ENCODE measurements around the gene TRAP1. TPM values are rescaled to one million over a fixed set of nuclear protein-coding genes. Genes with fewer than 3 reads are reported as not detected.

TRAP1 gene
- total RNA-seq, 2 donors from 2014 or later: 33.2 to 51.1 TPM

- ATAC-seq (ENCODE audit: insufficient number of reproducible peaks, low FRiP score, low read depth): no peak
- Histone ChIP-seq H3K27ac (no peak overlapping the region), H3K4me3 (no peak overlapping the region), H3K36me3 (peaks cover 74% of the 10 kb centered on the region), H3K9me3 (no peaks in the 10 kb centered on the region), H3K4me1 (ENCODE audit: control insufficient read depth in 1 of 2, low read depth in 2 of 2) (no peaks in the 10 kb centered on the region), H3K27me3 (replicated peaks; ENCODE audit: insufficient read depth) (no peaks in the 10 kb centered on the region)
- TF ChIP-seq CTCF (IDR thresholded peaks at IDR 0.05): no peak
- no peak for DNase-seq (ENCODE audit: low spot score)
Observed at GRCh38 chr16:3745751-3746355, 28.5 kb upstream of the TRAP1 start.

GRCh38 chr16:3744018-3744417, 26.7 kb upstream of the TRAP1 start:
- H3K27ac ChIP-seq: no peak overlapping the region
- H3K9me3 ChIP-seq: no peaks in the 10 kb centered on the region
- DNase-seq (ENCODE audit: low spot score) (no peak), ATAC-seq (ENCODE audit: insufficient number of reproducible peaks, low FRiP score, low read depth) (no peak)
- H3K36me3 ChIP-seq: peaks cover 89% of the 10 kb centered on the region
- H3K27me3 ChIP-seq (replicated peaks; ENCODE audit: insufficient read depth): no peaks in the 10 kb centered on the region
- no peaks in the 10 kb centered on the region for H3K4me1 ChIP-seq (ENCODE audit: control insufficient read depth in 1 of 2, low read depth in 2 of 2)
- no peak for TF ChIP-seq CTCF (IDR thresholded peaks at IDR 0.05)
- no peak overlapping the region for H3K4me3 ChIP-seq

DNA sequence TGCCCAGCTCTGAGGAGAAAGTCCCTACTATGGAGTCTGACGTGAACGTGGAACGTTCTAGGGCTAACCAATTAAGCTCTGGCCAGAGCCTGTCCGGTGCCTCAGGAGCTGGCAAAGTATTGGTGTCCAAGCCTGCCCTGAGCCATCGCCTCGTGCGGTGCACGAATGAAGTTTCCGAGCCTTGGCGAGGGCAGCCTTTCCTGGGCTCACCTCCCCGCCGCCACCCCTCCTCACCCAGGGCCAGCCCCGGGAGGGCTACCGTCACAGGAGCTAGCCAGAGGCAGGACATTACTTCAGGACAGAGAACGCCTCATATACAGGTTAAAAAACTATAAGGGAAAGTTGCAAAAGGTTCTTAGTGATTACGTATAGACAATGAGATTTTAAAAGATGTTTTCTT, 23.6 kb upstream of the TRAP1 start:
- Histone ChIP-seq H3K27me3 (replicated peaks; ENCODE audit: insufficient read depth) (no peaks in the 10 kb centered on the region), H3K9me3 (no peaks in the 10 kb centered on the region), H3K4me1 (ENCODE audit: control insufficient read depth in 1 of 2, low read depth in 2 of 2) (no peaks in the 10 kb centered on the region), H3K36me3 (peaks cover 93% of the 10 kb centered on the region), H3K27ac (no peak overlapping the region), H3K4me3 (no peak overlapping the region)
- DNase-seq (ENCODE audit: low spot score) (no peak), ATAC-seq (ENCODE audit: insufficient number of reproducible peaks, low FRiP score, low read depth) (no peak)
- TF ChIP-seq CTCF (IDR thresholded peaks at IDR 0.05): no peak

DNA sequence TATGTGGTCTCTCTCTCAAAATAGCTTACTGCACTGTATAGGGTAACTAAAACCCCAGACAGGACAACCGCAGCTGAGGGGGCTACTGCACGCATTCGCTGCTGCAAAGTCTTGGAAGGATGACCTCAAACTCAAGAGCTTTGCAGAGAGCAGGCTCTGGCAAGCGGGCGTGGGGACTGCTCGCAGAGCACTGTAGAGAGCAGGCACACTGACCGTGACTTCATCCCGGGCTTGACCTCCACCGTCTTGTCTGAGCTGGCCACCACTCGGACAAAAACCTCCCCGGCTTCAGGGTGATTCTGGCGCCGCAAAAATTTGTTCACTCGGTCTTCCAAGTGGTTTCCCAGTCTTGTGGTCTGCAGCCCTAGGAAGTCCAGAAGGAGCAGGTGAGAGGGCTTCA, 22.9 kb upstream of the TRAP1 start:
- ATAC-seq (ENCODE audit: insufficient number of reproducible peaks, low FRiP score, low read depth) (no peak), DNase-seq (ENCODE audit: low spot score) (no peak)
- Histone ChIP-seq H3K4me3 (no peak overlapping the region), H3K4me1 (ENCODE audit: control insufficient read depth in 1 of 2, low read depth in 2 of 2) (no peaks in the 10 kb centered on the region), H3K27ac (no peak overlapping the region), H3K9me3 (no peaks in the 10 kb centered on the region), H3K36me3 (peaks cover 93% of the 10 kb centered on the region), H3K27me3 (replicated peaks; ENCODE audit: insufficient read depth) (no peaks in the 10 kb centered on the region)
- no peak for TF ChIP-seq CTCF (IDR thresholded peaks at IDR 0.05)

GRCh38 chr16:3739636-3740035, 22.3 kb upstream of the TRAP1 start:
- no peaks in the 10 kb centered on the region for H3K9me3 ChIP-seq
- ATAC-seq (ENCODE audit: insufficient number of reproducible peaks, low FRiP score, low read depth) (no peak), DNase-seq (ENCODE audit: low spot score) (no peak)
- H3K4me3 ChIP-seq: no peak overlapping the region
- TF ChIP-seq CTCF (IDR thresholded peaks at IDR 0.05): no peak
- H3K27ac ChIP-seq: no peak overlapping the region
- H3K36me3 ChIP-seq: peaks cover 93% of the 10 kb centered on the region
- no peaks in the 10 kb centered on the region for H3K27me3 ChIP-seq (replicated peaks; ENCODE audit: insufficient read depth)
- no peaks in the 10 kb centered on the region for H3K4me1 ChIP-seq (ENCODE audit: control insufficient read depth in 1 of 2, low read depth in 2 of 2)
